Thoracic aorta (tissue), 2 donors: Measurements from ENCODE around the gene MYPOP. TPM values are rescaled to one million over a fixed set of nuclear protein-coding genes. Genes with fewer than 3 reads are reported as not detected.
"Not testable (repeated sequence)": the region's sequence is repeated elsewhere in the genome, so short reads cannot be mapped to it uniquely, and the experiment has no call there.

Source experiments
- ATAC-seq: fragments of 150-250 bp; one replicate; pipeline ENCODE4 v1.8.0; 2017; ENCODE audit warnings: low read depth; ENCODE audit not compliant: insufficient number of reproducible peaks, low FRiP score
- DNase-seq: peaks from one replicate; pipeline ENCODE4 v3.0.0-alpha.2; 2020; ENCODE audit warnings: low spot score
- H3K27ac ChIP-seq, 2 donors: fragments of 200-600 bp; sonication (generic); 1 replicate in 1 of 2; 2 replicates in 1 of 2; pipeline ENCODE4 v1.5.1; 2016; ENCODE audit warnings: mild to moderate bottlenecking in 2 of 2, moderate library complexity in 2 of 2
- H3K27me3 ChIP-seq: fragments of 200-600 bp; sonication (generic); replicated peaks from 2 replicates; pipeline ENCODE4 v1.6.0; 2016; ENCODE audit warnings: mild to moderate bottlenecking; ENCODE audit not compliant: insufficient read depth
- H3K36me3 ChIP-seq: fragments of 200-600 bp; sonication (generic); one replicate; pipeline ENCODE4 v1.5.1; 2016
- H3K4me1 ChIP-seq, 2 donors: fragments of 200-600 bp; sonication (generic); 1 replicate in 1 of 2; 2 replicates in 1 of 2; pipeline versions ENCODE4 v1.5.1 to v1.6.0; 2016; ENCODE audit warnings: low read depth in 2 of 2, mild to moderate bottlenecking in 1 of 2; ENCODE audit not compliant: control insufficient read depth in 1 of 2
- H3K4me3 ChIP-seq: fragments of 200-600 bp; sonication (generic); 2 replicates; pipeline ENCODE4 v1.5.1; 2016; ENCODE audit warnings: mild to moderate bottlenecking
- H3K9me3 ChIP-seq: fragments of 200-600 bp; sonication (generic); 2 replicates; pipeline ENCODE4 v1.5.1; 2016
- CTCF ChIP-seq: fragments of 200-600 bp; sonication (generic); IDR thresholded peaks from one replicate; pipeline ENCODE4 v1.5.1; 2019; ENCODE audit warnings: antibody characterized with exemption
- total RNA-seq, 2 donors: library from RNA; depleted of rRNA; stranded (reverse); fragments of >200 nt; gene quantifications; one replicate each; pipeline versions ENCODE4 v1.1.0 to v1.2.3, GENCODE V29; 2016

MYPOP gene
- total RNA-seq, 2 donors from 2014 or later = 6.1 to 8.8 TPM

GRCh38 chr19:45873219-45873772 is 29.1 kb downstream of the MYPOP start:
- H3K36me3 ChIP-seq = no peaks in the 10 kb centered on the region
- no peaks in the 10 kb centered on the region for H3K27me3 ChIP-seq
- DNase-seq = no peak
- no peak for ATAC-seq
- peaks cover 5 to 9% of the 10 kb centered on the region in 2 donors for H3K4me1 ChIP-seq
- no peaks in the 10 kb centered on the region for H3K9me3 ChIP-seq
- no peak overlapping the region for H3K4me3 ChIP-seq
- no peak for TF ChIP-seq CTCF
- no peak overlapping the region for H3K27ac ChIP-seq

DNA sequence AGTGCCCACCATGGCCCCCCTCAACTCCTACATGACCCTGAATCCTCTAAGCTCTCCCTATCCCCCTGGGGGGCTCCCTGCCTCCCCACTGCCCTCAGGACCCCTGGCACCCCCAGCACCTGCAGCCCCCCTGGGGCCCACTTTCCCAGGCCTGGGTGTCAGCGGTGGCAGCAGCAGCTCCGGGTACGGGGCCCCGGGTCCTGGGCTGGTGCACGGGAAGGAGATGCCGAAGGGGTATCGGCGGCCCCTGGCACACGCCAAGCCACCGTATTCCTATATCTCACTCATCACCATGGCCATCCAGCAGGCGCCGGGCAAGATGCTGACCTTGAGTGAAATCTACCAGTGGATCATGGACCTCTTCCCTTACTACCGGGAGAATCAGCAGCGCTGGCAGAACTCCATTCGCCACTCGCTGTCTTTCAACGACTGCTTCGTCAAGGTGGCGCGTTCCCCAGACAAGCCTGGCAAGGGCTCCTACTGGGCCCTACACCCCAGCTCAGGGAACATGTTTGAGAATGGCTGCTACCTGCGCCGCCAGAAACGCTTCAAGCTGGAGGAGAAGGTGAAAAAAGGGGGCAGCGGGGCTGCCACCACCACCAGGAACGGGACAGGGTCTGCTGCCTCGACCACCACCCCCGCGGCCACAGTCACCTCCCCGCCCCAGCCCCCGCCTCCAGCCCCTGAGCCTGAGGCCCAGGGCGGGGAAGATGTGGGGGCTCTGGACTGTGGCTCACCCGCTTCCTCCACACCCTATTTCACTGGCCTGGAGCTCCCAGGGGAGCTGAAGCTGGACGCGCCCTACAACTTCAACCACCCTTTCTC is 30.1 kb downstream of the MYPOP start:
- no peak for DNase-seq
- H3K9me3 ChIP-seq = no peaks in the 10 kb centered on the region

GRCh38 chr19:45870798-45871197 is 31.6 kb downstream of the MYPOP start:
- no peak for ATAC-seq
- H3K36me3 ChIP-seq = no peaks in the 10 kb centered on the region
- TF ChIP-seq CTCF = no peak
- no peaks in the 10 kb centered on the region for H3K9me3 ChIP-seq
- H3K4me3 ChIP-seq = no peak overlapping the region
- no peak for DNase-seq
- H3K27me3 ChIP-seq = no peaks in the 10 kb centered on the region
- H3K4me1 ChIP-seq = no peaks in the 10 kb centered on the region
- H3K27ac ChIP-seq = no peak overlapping the region

More for the DNA sequence above, 30.1 kb downstream of the MYPOP start:
- H3K4me3 ChIP-seq = no peak overlapping the region
- H3K36me3 ChIP-seq = no peaks in the 10 kb centered on the region
- no peak for ATAC-seq
- TF ChIP-seq CTCF = no peak
- H3K27ac ChIP-seq = no peak overlapping the region
- no peaks in the 10 kb centered on the region for H3K27me3 ChIP-seq
- peaks cover 5 to 9% of the 10 kb centered on the region in 2 donors for H3K4me1 ChIP-seq

- H3K4me1 ChIP-seq = peaks cover 7 to 15% of the 10 kb centered on the region in 2 donors
- ATAC-seq, H3K27ac ChIP-seq, DNase-seq, H3K4me3 ChIP-seq, H3K36me3 ChIP-seq, H3K27me3 ChIP-seq, H3K9me3 ChIP-seq: not testable (repeated sequence)
Observed at GRCh38 chr19:45867241-45867640, 35.2 kb downstream of the MYPOP start.

GRCh38 chr19:45866400-45867176 is 35.8 kb downstream of the MYPOP start:
- DNase-seq (no peak), ATAC-seq (no peak)
- TF ChIP-seq CTCF = no peak
- Histone ChIP-seq H3K36me3 (no peaks in the 10 kb centered on the region), H3K4me3 (no peak overlapping the region), H3K27ac (no peak overlapping the region), H3K4me1 (peaks cover 13 to 21% of the 10 kb centered on the region in 2 donors), H3K9me3 (no peaks in the 10 kb centered on the region), H3K27me3 (peaks cover 9% of the 10 kb centered on the region)
